ENCODE measurements around the gene BLVRA. TPM values are rescaled to one million over a fixed set of nuclear protein-coding genes. Genes with fewer than 3 reads are reported as not detected.

Gene BLVRA
- total RNA-seq, 1 donor from 2014 or later = 10.2 TPM

- Mint-ChIP-seq H3K36me3 (ENCODE audit: low read depth) (no peaks in the 10 kb centered on the region), H3K9me3 (no peaks in the 10 kb centered on the region), H3K27ac (no peak overlapping the region), H3K4me3 (no peak overlapping the region), H3K4me1 (no peaks in the 10 kb centered on the region), H3K27me3 (no peaks in the 10 kb centered on the region)
- TF ChIP-seq CTCF (IDR thresholded peaks at IDR 0.05) = no peak
- intact Hi-C loops (cut with micrococcal nuclease) = loop anchor here (1.0 kb wide), 1 partner anchor 14 kb away; no protein-coding TSS in a partner anchor
- ATAC-seq (ENCODE audit: low read depth) (peak; percentile 21), DNase-seq (no peak)
- ChIA-PET CTCF (no interaction called here), POLR2A (interaction anchor here (0.6 to 0.8 kb wide), 2 partner anchors 153 to 1143 kb away, joined by 4 to 8 read pairs; partner anchors contain the start of gene STK17A)
Measured at GRCh38 chr7:43735802-43736603, 22.5 kb upstream of the BLVRA start.

GRCh38 chr7:43737467-43738127 lies 20.9 kb upstream of the BLVRA start:
- H3K9me3 Mint-ChIP-seq = no peaks in the 10 kb centered on the region
- no peaks in the 10 kb centered on the region for H3K4me1 Mint-ChIP-seq
- CTCF ChIA-PET = no interaction called here
- POLR2A ChIA-PET = no interaction called here
- TF ChIP-seq CTCF (IDR thresholded peaks at IDR 0.05) = no peak
- no peak overlapping the region for H3K4me3 Mint-ChIP-seq
- intact Hi-C loops (cut with micrococcal nuclease) = no loop called here
- ATAC-seq (ENCODE audit: low read depth) (no peak), DNase-seq (no peak)
- H3K27ac Mint-ChIP-seq = no peak overlapping the region
- no peaks in the 10 kb centered on the region for H3K36me3 Mint-ChIP-seq (ENCODE audit: low read depth)
- no peaks in the 10 kb centered on the region for H3K27me3 Mint-ChIP-seq

GRCh38 chr7:43742692-43743091 lies 15.8 kb upstream of the BLVRA start:
- ChIA-PET CTCF (no interaction called here), POLR2A (no interaction called here)
- no peak overlapping the region for H3K27ac Mint-ChIP-seq
- no peaks in the 10 kb centered on the region for H3K4me1 Mint-ChIP-seq
- H3K4me3 Mint-ChIP-seq = no peak overlapping the region
- intact Hi-C loops (cut with micrococcal nuclease) = no loop called here
- DNase-seq (no peak), ATAC-seq (ENCODE audit: low read depth) (no peak)
- no peaks in the 10 kb centered on the region for H3K36me3 Mint-ChIP-seq (ENCODE audit: low read depth)
- TF ChIP-seq CTCF (IDR thresholded peaks at IDR 0.05) = no peak
- H3K9me3 Mint-ChIP-seq = no peaks in the 10 kb centered on the region
- H3K27me3 Mint-ChIP-seq = peaks cover 7% of the 10 kb centered on the region

- CTCF ChIA-PET = no interaction called here
- no peak overlapping the region for H3K27ac Mint-ChIP-seq
- H3K27me3 Mint-ChIP-seq = peaks cover 10% of the 10 kb centered on the region
Measured at GRCh38 chr7:43747328-43748105, 11.0 kb upstream of the BLVRA start.

More at GRCh38 chr7:43747328-43748105, 11.0 kb upstream of the BLVRA start:
- no peaks in the 10 kb centered on the region for H3K4me1 Mint-ChIP-seq
- POLR2A ChIA-PET = no interaction called here
- no peak for TF ChIP-seq CTCF (IDR thresholded peaks at IDR 0.05)
- H3K4me3 Mint-ChIP-seq = no peak overlapping the region
- DNase-seq = no peak
- intact Hi-C loops (cut with micrococcal nuclease) = no loop called here
- H3K36me3 Mint-ChIP-seq (ENCODE audit: low read depth) = no peaks in the 10 kb centered on the region
- ATAC-seq (ENCODE audit: low read depth) = no peak
- H3K9me3 Mint-ChIP-seq = no peaks in the 10 kb centered on the region
